Limb (tissue), 2 donors: Measurements from ENCODE around the gene TRPC4AP.
A peak's percentile ranks its signal among the peaks of the same experiment; 100 is the strongest.

Experiments
- DNase-seq, 2 donors: peaks; one replicate each; pipeline ENCODE4 v3.0.0-alpha.2; 2016; ENCODE audit errors: extremely low spot score in 2 of 2

TRPC4AP gene

DNA sequence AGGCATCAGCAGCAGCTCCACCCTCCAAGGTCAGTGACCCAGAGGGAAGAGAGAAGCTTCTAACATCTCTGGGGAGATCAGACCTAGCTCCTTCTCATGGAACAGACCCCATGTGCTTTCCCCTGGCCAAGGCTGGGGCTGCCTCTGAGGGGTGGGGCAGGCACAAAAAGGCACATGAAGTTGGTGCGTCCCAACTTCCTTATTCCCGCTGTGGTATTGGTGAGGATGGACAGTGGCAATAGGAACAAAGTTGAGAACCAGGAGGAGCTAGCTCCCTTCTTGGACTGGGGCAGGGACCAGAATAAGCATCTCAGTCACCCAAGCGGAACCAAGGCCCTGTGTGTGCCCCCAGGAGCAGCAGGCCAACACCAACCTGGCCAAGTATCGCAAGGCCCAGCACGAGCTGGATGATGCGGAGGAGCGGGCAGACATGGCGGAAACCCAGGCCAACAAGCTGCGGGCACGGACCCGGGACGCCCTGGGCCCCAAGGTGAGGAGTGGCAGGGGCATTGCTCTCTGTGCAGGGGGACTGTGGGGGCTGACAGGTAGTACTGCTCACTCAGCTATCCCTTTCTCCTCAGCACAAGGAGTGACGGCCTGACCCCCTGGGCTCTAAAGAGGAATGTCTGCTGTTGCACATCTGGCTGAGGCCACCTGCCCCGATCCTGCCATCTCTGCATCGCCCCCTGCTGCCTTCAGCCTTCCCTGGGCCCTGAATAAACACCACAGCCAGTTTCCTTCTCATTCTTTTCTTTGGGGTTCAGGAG, 90.8 kb downstream of the TRPC4AP start:
- DNase-seq = peak in 1 of 2 donors; percentile 28

- DNase-seq = no peak
Observed at GRCh38 chr20:35000922-35001595, 91.5 kb downstream of the TRPC4AP start.

DNA sequence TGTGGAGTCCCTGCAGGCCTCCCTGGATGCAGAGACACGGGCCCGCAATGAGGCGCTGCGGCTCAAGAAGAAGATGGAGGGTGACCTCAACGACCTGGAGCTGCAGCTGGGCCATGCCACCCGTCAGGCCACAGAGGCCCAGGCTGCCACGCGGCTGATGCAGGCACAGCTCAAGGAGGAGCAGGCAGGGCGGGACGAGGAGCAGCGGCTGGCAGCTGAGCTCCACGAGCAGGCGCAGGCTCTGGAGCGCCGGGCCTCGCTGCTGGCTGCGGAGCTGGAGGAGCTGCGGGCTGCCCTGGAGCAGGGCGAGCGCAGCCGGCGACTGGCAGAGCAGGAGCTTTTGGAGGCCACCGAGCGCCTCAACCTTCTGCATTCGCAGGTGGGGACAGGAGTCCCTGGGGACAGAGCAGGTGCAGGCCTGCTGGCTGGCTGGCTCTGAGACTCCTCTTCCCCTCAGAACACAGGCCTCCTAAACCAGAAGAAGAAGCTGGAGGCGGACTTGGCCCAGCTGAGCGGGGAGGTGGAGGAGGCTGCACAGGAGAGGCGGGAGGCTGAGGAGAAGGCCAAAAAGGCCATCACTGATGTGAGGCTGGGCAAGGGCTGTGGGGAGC, 92.2 kb downstream of the TRPC4AP start:
- DNase-seq = peak in 1 of 2 donors; percentile 34

GRCh38 chr20:34999782-35000181, 92.8 kb downstream of the TRPC4AP start:
- DNase-seq = no peak

DNA sequence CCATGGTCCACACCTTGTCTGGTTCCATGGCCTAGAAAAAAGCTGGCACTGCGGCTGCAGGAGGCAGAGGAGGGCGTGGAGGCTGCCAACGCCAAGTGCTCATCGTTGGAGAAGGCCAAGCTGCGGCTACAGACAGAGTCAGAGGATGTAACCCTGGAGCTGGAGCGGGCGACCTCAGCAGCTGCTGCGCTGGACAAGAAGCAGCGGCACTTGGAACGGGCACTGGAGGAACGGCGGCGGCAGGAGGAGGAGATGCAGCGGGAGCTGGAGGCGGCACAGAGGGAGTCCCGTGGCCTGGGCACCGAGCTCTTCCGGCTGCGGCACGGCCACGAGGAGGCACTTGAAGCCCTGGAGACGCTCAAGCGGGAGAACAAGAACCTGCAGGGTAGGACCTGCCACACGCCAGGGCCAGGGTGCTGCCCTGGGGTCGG, 93.6 kb downstream of the TRPC4AP start:
- DNase-seq = peak in 1 of 2 donors; percentile 27

DNA sequence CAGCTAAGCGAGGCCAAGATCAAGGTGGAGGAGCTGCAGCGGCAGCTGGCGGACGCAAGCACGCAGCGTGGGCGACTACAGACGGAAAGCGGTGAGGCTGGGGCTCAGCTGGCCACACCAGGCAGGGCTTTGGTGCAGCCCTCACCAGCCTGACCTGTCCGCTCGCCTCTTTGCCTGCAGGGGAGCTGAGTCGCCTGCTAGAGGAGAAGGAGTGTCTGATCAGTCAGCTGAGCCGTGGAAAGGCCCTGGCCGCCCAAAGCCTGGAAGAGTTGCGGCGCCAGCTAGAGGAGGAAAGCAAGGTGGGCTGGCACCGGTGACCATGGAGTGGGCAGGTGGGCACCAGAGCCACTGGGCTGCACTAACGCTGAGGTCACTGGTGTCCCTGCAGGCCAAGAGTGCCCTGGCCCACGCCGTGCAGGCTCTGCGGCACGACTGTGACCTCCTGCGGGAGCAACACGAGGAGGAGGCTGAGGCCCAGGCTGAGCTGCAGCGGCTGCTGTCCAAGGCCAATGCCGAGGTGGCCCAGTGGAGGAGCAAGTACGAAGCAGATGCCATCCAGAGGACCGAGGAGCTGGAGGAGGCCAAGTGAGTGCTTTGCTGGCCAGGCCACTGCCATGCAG, 94.2 kb downstream of the TRPC4AP start:
- DNase-seq = peak in 1 of 2 donors; percentile 29

- peak in 1 of 2 donors; percentile 26 for DNase-seq
Observed at GRCh38 chr20:34997774-34998173, 94.8 kb downstream of the TRPC4AP start.

GRCh38 chr20:34997131-34997561, 95.5 kb downstream of the TRPC4AP start:
- peak; percentile 35 to 72 for DNase-seq

GRCh38 chr20:34996243-34997028, 96.2 kb downstream of the TRPC4AP start:
- DNase-seq = peak in 1 of 2 donors; percentile 30

- DNase-seq = no peak
Observed at GRCh38 chr20:34995696-34996095, 96.9 kb downstream of the TRPC4AP start.

GRCh38 chr20:34995192-34995591, 97.4 kb downstream of the TRPC4AP start:
- DNase-seq = peak in 1 of 2 donors; percentile 24

- DNase-seq = no peak
Observed at GRCh38 chr20:34994509-34995131, 98.0 kb downstream of the TRPC4AP start.

DNA sequence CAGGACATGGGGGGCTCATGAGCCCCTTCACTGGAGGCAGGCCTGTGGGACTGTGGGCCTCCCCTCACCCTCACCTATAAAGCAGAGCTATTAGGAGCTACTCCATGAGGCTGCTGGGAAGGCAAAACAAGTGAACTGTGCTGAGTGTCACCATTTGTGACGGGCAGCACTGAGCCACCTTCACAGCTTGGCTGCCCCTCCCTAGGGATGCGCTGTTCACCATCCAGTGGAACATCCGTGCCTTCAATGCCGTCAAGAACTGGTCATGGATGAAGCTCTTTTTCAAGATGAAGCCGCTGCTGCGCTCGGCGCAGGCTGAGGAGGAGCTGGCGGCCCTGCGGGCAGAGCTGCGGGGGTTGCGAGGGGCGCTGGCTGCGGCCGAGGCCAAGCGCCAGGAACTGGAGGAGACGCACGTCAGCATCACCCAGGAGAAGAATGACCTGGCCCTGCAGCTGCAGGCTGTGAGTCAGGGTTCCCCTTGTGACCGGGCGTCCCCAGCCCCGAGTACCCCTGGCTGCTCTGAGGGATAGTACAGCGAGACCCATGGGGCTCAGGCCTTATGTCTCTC, 98.6 kb downstream of the TRPC4AP start:
- DNase-seq = peak in 1 of 2 donors; percentile 27

GRCh38 chr20:34992751-34993417, 99.7 kb downstream of the TRPC4AP start:
- no peak for DNase-seq

GRCh38 chr20:34990661-34991214, 101.9 kb downstream of the TRPC4AP start:
- no peak for DNase-seq

GRCh38 chr20:34990231-34990630, 102.4 kb downstream of the TRPC4AP start:
- DNase-seq = no peak

GRCh38 chr20:34989670-34990069, 102.9 kb downstream of the TRPC4AP start:
- DNase-seq = no peak

DNA sequence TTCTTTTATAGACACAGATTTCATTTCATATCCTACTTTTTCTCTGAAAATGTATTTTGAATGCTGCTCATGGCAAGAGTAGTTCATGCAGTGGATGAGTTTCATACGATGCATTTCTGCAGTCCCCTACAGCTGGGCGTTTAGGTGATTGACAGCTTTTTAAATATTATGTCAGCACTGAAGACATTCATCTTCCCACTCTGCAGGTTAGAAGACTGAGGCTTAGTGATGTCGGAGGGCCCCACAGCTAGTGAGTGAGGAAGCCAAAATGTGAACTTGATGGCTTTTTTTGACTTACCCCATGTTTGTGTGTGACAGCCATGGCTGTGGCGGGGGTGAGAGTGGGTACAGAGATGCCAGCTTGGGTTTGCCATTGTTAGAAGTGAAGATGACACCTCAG, 103.5 kb downstream of the TRPC4AP start:
- no peak for DNase-seq

DNA sequence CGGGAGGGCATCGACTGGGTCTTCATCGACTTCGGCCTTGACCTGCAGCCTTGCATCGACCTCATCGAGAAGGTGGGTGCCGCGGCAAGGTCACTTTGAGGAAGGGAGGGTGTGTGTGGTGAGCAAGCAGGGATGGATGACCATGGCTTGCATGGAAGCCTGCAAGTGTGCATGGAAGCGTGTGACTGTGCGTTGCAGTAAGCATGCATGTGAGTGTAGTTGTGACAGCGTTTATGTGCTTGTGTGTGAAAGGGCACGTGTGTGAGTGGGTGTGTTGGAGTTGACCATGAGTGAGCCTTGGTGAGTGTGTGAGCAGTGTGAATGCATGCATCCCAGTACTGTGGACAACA, 104.4 kb downstream of the TRPC4AP start:
- DNase-seq = no peak
